COLO668 (cell line): ENCODE data around the gene CARD8.
A peak's percentile ranks its signal among the peaks of the same experiment; 100 is the strongest.

Source experiments
- DNase-seq: peaks from one replicate; lab custom pipeline; 2025; ENCODE audit not compliant: unreplicated experiment; lab: John Stamatoyannopoulos, UW

Gene CARD8

DNA sequence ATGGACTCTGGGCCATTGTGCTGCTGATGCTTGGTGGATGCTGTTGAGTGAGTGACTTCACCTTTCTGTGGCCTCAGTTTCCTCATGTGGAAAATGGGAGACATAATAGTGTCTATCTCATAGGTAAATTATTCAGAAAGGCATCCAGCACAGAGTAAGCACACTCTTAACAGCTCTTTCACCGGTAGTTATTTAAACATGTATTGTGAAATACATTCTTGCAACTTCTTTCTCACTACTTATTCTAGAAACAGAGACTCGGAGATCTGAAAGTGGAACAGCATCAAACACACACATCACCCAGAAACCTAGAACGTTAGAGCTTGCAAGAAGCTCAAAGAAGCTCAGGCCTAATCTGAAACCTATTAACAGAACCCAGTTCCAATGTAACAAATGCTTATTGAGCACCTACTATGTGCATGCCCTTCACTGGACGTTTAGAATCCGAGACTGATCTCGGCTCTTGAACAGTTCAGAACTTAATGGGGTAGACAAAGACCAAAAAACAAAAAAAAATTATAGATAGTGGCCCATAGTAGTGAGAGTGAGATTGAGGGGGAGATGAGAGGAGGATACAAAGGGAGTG is 81.2 kb downstream of the CARD8 start:
- DNase-seq: no peak

DNA sequence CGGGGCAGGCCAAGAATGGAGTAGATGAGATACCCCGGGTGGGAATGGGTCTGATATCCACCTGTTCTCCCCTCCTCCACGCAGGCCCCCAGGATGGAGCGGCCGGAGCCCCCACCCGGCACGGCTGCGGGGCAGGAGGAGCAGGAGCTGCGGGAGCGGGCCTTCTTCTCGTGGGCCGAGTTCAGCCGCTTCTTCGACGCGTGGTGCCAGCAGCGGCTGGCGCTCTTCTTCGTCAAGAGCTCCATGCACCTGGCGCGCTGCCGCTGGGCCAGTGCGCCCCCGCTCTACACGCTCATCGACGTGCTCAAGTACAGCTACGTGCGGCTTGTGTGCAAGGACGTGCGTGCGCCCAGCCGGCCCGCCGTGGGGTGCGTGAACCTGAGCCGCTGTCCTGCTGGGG is 84.0 kb downstream of the CARD8 start:
- no peak for DNase-seq

DNA sequence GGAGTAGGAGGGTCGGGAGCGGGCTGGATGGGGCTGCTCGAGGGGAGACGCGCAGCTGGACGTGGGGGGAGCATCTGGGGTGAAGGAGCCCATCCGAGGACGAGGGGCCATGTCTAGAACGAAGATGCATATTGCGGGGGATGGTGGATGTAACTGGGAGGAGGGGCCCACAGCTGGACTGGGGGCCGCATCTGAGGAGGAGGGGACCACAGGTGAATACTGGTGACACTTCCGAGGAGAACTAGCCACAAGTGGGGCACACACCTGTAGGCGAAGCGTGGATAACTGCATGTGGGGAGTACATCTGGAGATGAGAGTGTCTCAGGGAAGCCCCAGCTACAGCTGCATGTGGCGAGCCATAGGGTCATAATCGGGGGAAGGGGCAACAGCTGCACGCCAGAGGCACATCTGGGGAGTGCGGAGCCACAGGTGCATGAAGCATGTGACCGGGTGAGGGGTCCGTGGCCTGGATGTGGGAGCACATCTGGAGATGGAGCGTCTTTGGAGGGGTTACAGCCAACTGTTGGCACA is 84.8 kb downstream of the CARD8 start:
- DNase-seq: peak; percentile 15

DNA sequence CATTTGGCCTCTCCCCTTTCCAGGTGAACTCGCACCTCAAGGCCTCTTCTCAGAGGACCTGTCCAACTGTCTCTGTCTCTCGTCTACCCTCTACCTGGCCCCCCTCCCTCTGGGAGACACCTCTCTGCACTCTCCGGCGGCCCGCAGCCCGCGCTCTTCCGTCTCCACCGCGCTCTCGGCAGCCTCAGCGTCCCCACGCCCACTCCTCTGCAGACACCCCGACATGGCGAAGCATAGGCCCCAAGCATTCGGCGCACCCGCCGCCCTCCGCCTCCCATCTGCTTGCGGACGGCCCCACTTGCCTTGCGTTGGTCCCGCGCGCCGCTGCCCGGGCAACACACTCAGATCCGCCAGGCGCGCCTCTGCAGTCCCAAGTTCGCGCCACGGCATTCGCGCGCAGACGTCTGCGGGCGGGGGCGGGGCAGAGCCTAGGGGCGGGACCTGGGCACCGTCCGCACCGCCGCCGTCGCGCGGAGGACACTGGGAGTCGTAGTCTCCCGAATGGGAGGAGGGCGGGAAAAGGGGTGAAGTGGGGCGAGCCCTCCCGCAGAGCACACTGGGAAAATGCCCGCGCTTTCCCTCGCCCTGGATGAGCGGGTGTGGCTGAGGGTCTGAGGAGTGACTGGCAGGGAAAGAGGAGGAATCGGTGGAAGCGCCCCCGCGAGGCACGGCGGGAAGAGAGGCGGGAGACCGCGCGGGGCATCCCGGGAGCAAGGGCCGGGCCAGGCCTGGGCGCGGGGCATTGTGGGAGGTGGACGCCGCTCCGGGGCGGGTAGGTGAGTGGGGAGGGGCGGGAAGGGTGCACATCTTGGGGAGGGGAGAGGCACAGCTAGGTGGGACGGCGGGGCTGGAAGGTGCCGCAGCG is 85.5 kb downstream of the CARD8 start, which contains the start of the genes LIG1 and ZSWIM9:
Gene LIG1 (minus strand): TSS at position 406 of the 865 bp plus-strand sequence. CDS start 4,778 bp downstream, outside the sequence.
Gene ZSWIM9 (plus strand): TSS at position 742 of the 865 bp plus-strand sequence. CDS start 1,123 bp downstream, outside the sequence.
- peak; percentile 99 for DNase-seq

DNA sequence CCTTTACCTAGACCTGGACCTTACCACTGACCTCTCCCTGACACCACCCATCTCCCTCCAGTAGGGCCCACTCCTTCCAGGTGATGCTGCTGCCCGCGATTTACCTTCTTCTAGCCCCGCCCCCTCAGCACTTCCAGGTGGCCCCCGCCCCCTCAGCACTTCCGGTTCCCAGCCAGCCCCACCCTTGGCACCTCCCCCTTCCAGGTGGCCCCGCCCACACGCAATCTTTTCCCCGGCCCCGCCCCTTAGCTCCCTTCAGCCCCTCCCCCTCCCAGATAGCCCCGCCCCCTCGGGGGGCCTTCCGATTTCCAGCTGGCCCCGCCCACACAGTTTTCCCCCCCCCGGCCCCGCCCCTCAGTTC is 86.2 kb downstream of the CARD8 start:
- peak; percentile 84 for DNase-seq

DNA sequence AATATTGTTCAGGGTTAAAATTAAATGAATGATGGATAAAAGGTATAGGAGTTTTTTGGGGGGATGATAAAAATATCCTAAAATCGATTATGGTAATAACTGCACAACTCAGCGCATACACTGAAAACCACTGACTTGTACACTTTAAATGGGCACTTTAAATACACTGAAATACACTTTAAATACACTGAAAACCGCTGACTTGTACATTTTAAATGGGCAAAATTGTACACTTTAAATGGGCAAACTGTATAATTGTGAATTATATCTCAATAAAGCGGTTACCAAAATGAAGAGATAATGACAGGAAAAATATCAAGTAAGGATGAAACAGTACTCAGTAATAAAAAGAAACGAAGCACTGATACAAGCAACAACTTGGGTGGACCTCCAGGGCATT is 87.0 kb downstream of the CARD8 start:
- no peak for DNase-seq

DNA sequence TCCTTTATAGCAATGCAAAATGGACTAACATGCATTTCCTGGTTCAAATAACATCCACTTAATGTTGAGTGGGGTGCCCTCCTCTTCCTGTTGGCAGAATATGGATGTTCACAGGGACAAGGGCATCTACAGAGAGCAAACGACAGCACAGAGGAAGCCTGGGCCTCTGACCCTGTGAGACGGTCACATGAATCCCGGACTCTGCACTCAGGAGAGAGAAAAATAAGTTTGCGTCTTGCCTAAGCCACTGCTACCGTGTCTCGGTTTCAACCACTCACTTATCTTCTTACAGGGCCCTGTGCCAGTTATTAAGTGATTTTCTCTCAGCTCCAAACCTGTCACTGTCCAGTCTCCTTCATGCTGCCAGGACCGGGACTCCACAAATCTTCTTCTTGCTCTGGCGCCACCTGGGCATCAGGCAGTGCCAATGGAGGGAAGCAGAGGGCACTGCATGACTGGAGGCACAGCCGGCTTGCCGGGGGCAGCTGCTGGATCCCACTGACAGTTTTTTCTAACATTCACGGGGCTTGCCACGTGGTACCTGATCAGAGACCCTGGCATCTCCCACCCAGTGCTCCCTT is 97.4 kb downstream of the CARD8 start:
- DNase-seq: no peak
